H9 (cell line): ENCODE measurements around the gene GAS1. TPM values are rescaled to one million over a fixed set of nuclear protein-coding genes. Genes with fewer than 3 reads are reported as not detected.
A peak's percentile ranks its signal among the peaks of the same experiment; 100 is the strongest.

Experiments used
- DNase-seq: peaks from one replicate; pipeline ENCODE4 v3.0.0-alpha.2; 2017
- H2AFZ ChIP-seq: one replicate; pipeline ENCODE4 v1.6.1; 2013; ENCODE audit warnings: mild to moderate bottlenecking, low read length, control low read depth, moderate library complexity
- H2AK5ac ChIP-seq: 2 replicates; pipeline ENCODE4 v1.6.1; 2013; ENCODE audit warnings: low read length, control low read depth, mixed read lengths; ENCODE audit not compliant: insufficient read length
- H2BK120ac ChIP-seq: one replicate; pipeline ENCODE4 v1.6.1; 2013; ENCODE audit warnings: low read depth, mild to moderate bottlenecking, low read length, control low read depth, inconsistent platforms; ENCODE audit not compliant: poor library complexity, severe bottlenecking
- H2BK12ac ChIP-seq: 2 replicates; pipeline ENCODE4 v1.6.1; 2013; ENCODE audit warnings: low read length, control low read depth, mixed read lengths, low read depth; ENCODE audit not compliant: insufficient read length
- H2BK15ac ChIP-seq: 2 replicates; pipeline ENCODE4 v1.6.1; 2013; ENCODE audit warnings: low read depth, low read length, control low read depth
- H2BK20ac ChIP-seq: one replicate; pipeline ENCODE4 v1.6.1; 2013; ENCODE audit warnings: low read depth, mild to moderate bottlenecking, low read length, control low read depth, inconsistent platforms; ENCODE audit not compliant: poor library complexity, severe bottlenecking
- H2BK5ac ChIP-seq: 2 replicates; pipeline ENCODE4 v1.6.1; 2013; ENCODE audit warnings: low read length, control low read depth, mixed read lengths; ENCODE audit not compliant: insufficient read length
- H3K14ac ChIP-seq: 2 replicates; pipeline ENCODE4 v1.6.1; 2013; ENCODE audit warnings: low read length, control low read depth; ENCODE audit not compliant: insufficient read depth
- H3K18ac ChIP-seq: 2 replicates; pipeline ENCODE4 v1.6.1; 2013; ENCODE audit warnings: low read depth, mild to moderate bottlenecking, mixed read lengths, low read length, control low read depth; ENCODE audit not compliant: insufficient read length
- H3K23ac ChIP-seq: 2 replicates; pipeline ENCODE4 v1.6.1; 2013; ENCODE audit warnings: low read length, control low read depth, mixed read lengths, low read depth; ENCODE audit not compliant: insufficient read length
- H3K23me2 ChIP-seq: 2 replicates; pipeline ENCODE4 v1.6.1; 2013; ENCODE audit warnings: low read depth, mild to moderate bottlenecking, mixed read lengths, low read length, control low read depth; ENCODE audit not compliant: insufficient read length, poor library complexity, severe bottlenecking
- H3K27ac ChIP-seq: 2 replicates; pipeline ENCODE4 v1.5.1; 2013; ENCODE audit warnings: low read length, control low read depth, mixed read lengths, low read depth; ENCODE audit not compliant: insufficient read length
- H3K27me3 ChIP-seq: 2 replicates; pipeline ENCODE4 v1.6.1; 2013; ENCODE audit warnings: low read length, control low read depth, inconsistent platforms; ENCODE audit not compliant: insufficient read depth
- H3K4ac ChIP-seq: 2 replicates; pipeline ENCODE4 v1.6.1; 2013; ENCODE audit warnings: low read depth, mild to moderate bottlenecking, control low read depth, inconsistent platforms, low read length, moderate library complexity
- H3K4me1 ChIP-seq: 2 replicates; pipeline ENCODE4 v1.6.1; 2013; ENCODE audit warnings: low read length, control low read depth, inconsistent platforms; ENCODE audit not compliant: insufficient read depth
- H3K4me2 ChIP-seq: 2 replicates; pipeline ENCODE4 v1.6.1; 2013; ENCODE audit warnings: low read length, control low read depth, mixed read lengths; ENCODE audit not compliant: insufficient read length, insufficient read depth
- H3K56ac ChIP-seq: 2 replicates; pipeline ENCODE4 v1.6.1; 2013; ENCODE audit warnings: low read depth, mild to moderate bottlenecking, mixed read lengths, low read length, control low read depth; ENCODE audit not compliant: insufficient read length
- H3K79me1 ChIP-seq: 2 replicates; pipeline ENCODE4 v1.6.1; 2013; ENCODE audit warnings: low read depth, mild to moderate bottlenecking, moderate library complexity, low read length, control low read depth, inconsistent platforms; ENCODE audit not compliant: insufficient read depth, poor library complexity, severe bottlenecking
- H3K79me2 ChIP-seq: 2 replicates; pipeline ENCODE4 v1.6.1; 2013; ENCODE audit warnings: low read length, control low read depth, inconsistent platforms; ENCODE audit not compliant: insufficient read depth
- H3K9ac ChIP-seq: 2 replicates; pipeline ENCODE4 v1.6.1; 2013; ENCODE audit warnings: low read length, control low read depth, mixed read lengths; ENCODE audit not compliant: insufficient read length; ENCODE audit errors: extremely low read depth
- H3K9me3 ChIP-seq: one replicate; pipeline ENCODE4 v1.6.1; 2013; ENCODE audit warnings: low read depth, low read length, inconsistent platforms; ENCODE audit not compliant: control insufficient read depth
- H3T11ph ChIP-seq: one replicate; pipeline ENCODE4 v1.6.1; 2013; ENCODE audit warnings: mild to moderate bottlenecking, low read length, control low read depth, inconsistent platforms
- H4K20me1 ChIP-seq: one replicate; pipeline ENCODE4 v1.6.1; 2013; ENCODE audit not compliant: control insufficient read depth, insufficient read length, insufficient read depth
- H4K5ac ChIP-seq: 2 replicates; pipeline ENCODE4 v1.6.1; 2013; ENCODE audit warnings: low read depth, mild to moderate bottlenecking, mixed read lengths, low read length, control low read depth; ENCODE audit not compliant: insufficient read length
- H4K8ac ChIP-seq: replicated peaks from 2 replicates; pipeline ENCODE4 v1.6.1; 2013; ENCODE audit warnings: low read length, control low read depth, mixed read lengths, low read depth; ENCODE audit not compliant: insufficient read length
- H4K91ac ChIP-seq: 2 replicates; pipeline ENCODE4 v1.6.1; 2013; ENCODE audit warnings: low read depth, mild to moderate bottlenecking, moderate library complexity, mixed read lengths, low read length, control low read depth; ENCODE audit not compliant: insufficient read length
- H3K27ac Mint-ChIP-seq, 3 experiments: 2 replicates in 2 of 3; 3 replicates in 1 of 3; pipeline ENCODE4 v1.8.0; 2020 to 2021; ENCODE audit warnings: mixed read lengths in 3 of 3, mild to moderate bottlenecking in 1 of 3, moderate library complexity in 1 of 3
- H3K27me3 Mint-ChIP-seq: 2 replicates; pipeline ENCODE4 v1.8.0; 2021; ENCODE audit warnings: low read depth, mild to moderate bottlenecking, moderate library complexity, mixed read lengths
- H3K36me3 Mint-ChIP-seq, 3 experiments: 2 replicates in 2 of 3; 3 replicates in 1 of 3; pipeline ENCODE4 v1.8.0; 2020 to 2021; ENCODE audit warnings: low read depth in 3 of 3, mixed read lengths in 3 of 3; ENCODE audit not compliant: insufficient read depth in 1 of 3
- H3K4me1 Mint-ChIP-seq, 2 experiments: 2 replicates each; pipeline ENCODE4 v1.8.0; 2020; ENCODE audit warnings: mixed read lengths in 2 of 2
- H3K4me3 Mint-ChIP-seq, 2 experiments: 2 replicates in 1 of 2; 3 replicates in 1 of 2; pipeline ENCODE4 v1.8.0; 2020 to 2021; ENCODE audit warnings: mild to moderate bottlenecking in 2 of 2, mixed read lengths in 2 of 2, moderate library complexity in 1 of 2
- H3K9me3 Mint-ChIP-seq, 2 experiments: 2 replicates in 1 of 2; 3 replicates in 1 of 2; pipeline ENCODE4 v1.8.0; 2020; ENCODE audit warnings: mild to moderate bottlenecking in 2 of 2, mixed read lengths in 2 of 2, moderate library complexity in 1 of 2
- CTCF ChIP-seq: fragments of 200-600 bp; sonication (generic); conservative IDR thresholded peaks from 3 replicates; pipeline ENCODE4 v1.8.0; 2021; ENCODE audit warnings: antibody characterized with exemption, mild to moderate bottlenecking
- WGBS: extraction: QIAGEN DNeasy Blood & Tissue Kit; methylation state at CpG from one replicate; pipeline ENCODE4 v1.1.7; 2013; ENCODE audit warnings: missing lambda C conversion rate, low lambda C conversion rate, mixed read lengths; ENCODE audit not compliant: insufficient read length; ENCODE audit errors: extremely low coverage; 5-methylcytosine and 5-hydroxymethylcytosine counted together
- total RNA-seq: library from RNA; stranded (reverse); gene quantifications from 2 replicates; pipeline ENCODE4 v1.2.1, GENCODE V29; 2021

GAS1 gene
- total RNA-seq, 1 experiment from 2014 or later = 2.3 TPM

- Histone ChIP-seq H2AK5ac (no peak overlapping the region), H3K18ac (no peak overlapping the region), H3K79me1 (no peaks in the 10 kb centered on the region), H2AFZ (no peak overlapping the region), H2BK12ac (no peak overlapping the region), H4K91ac (no peak overlapping the region), H3K9ac (no peak overlapping the region), H3K27ac (no peak overlapping the region), H3K14ac (no peak overlapping the region), H3K4ac (no peak overlapping the region), H3K9me3 (no peaks in the 10 kb centered on the region), H2BK5ac (no peak overlapping the region), H3K4me2 (peak overlapping the region; percentile 83), H4K5ac (no peak overlapping the region), H4K8ac (no peak overlapping the region), H3K23me2 (peaks cover 5% of the 10 kb centered on the region), H3K27me3 (peaks cover 10% of the 10 kb centered on the region; the same call in 1 of the 2 replicates), H4K20me1 (no peaks in the 10 kb centered on the region), H3K79me2 (no peaks in the 10 kb centered on the region), H3K56ac (no peak overlapping the region), H2BK120ac (no peak overlapping the region), H3K4me1 (no peaks in the 10 kb centered on the region), H2BK15ac (no peak overlapping the region), H2BK20ac (no peak overlapping the region), H3T11ph (no peak overlapping the region), H3K23ac (no peak overlapping the region)
- peaks cover 79% of the 10 kb centered on the region for H3K27me3 Mint-ChIP-seq
- H3K4me1 Mint-ChIP-seq = peaks cover 30 to 46% of the 10 kb centered on the region in 2 experiments
- WGBS = no CpG with 5 or more reads among the region's 8 CpGs
- no peak for TF ChIP-seq CTCF
- no peak for DNase-seq
- H3K36me3 Mint-ChIP-seq = 0 out of 7 replicates have a peak, but pooled peaks cover 0 to 4% (median 0%) of the 10 kb centered on the region in 3 experiments
- H3K27ac Mint-ChIP-seq = no peak overlapping the region
- peaks cover 0 to 11% of the 10 kb centered on the region in 2 experiments; a peak in 2 of 5 replicates for H3K9me3 Mint-ChIP-seq
- peak overlapping the region; percentile 76 to 89 for H3K4me3 Mint-ChIP-seq
Measured at GRCh38 chr9:86902176-86902575, 45.1 kb downstream of the GAS1 start.
